ENCODE measurements around the gene RIGI.

Gene RIGI

GRCh38 chr9:32486839-32487562 is 39.0 kb downstream of the RIGI start:
- Histone ChIP-seq H3K9me3 (ENCODE audit: control insufficient read depth, insufficient read depth, low read length) (no peaks in the 10 kb centered on the region), H4K20me1 (ENCODE audit: control insufficient read depth, insufficient read depth, low read depth, low read length) (no peaks in the 10 kb centered on the region), H3K9me2 (replicated peaks; ENCODE audit: control insufficient read depth, low read length) (no peaks in the 10 kb centered on the region), H3K27me3 (ENCODE audit: control insufficient read depth, low read length) (no peaks in the 10 kb centered on the region), H3K27ac (ENCODE audit: low read depth, low read length) (no peak overlapping the region), H3K4me1 (ENCODE audit: control insufficient read depth, low read length) (no peaks in the 10 kb centered on the region), H3F3A (ENCODE audit: control insufficient read depth, insufficient read depth) (no peaks in the 10 kb centered on the region), H3K36me3 (ENCODE audit: control insufficient read depth, low read length) (no peaks in the 10 kb centered on the region), H3K4me3 (ENCODE audit: low read length) (no peak overlapping the region), H3K4me2 (ENCODE audit: low read length) (no peak overlapping the region), H3K79me2 (ENCODE audit: control insufficient read depth, low read length) (no peaks in the 10 kb centered on the region)
- TF ChIP-seq EZH2phosphoT487 (IDR thresholded peaks at IDR 0.05; ENCODE audit: borderline replicate concordance, low read length) (no peak), CTCF (IDR thresholded peaks at IDR 0.05; ENCODE audit: low read depth, low read length, poor library complexity, severe bottlenecking) (no peak)

GRCh38 chr9:32483343-32483742 is 42.7 kb downstream of the RIGI start:
- H3K79me2 ChIP-seq (ENCODE audit: control insufficient read depth, low read length): no peaks in the 10 kb centered on the region
- no peaks in the 10 kb centered on the region for H3F3A ChIP-seq (ENCODE audit: control insufficient read depth, insufficient read depth)
- no peak overlapping the region for H3K4me2 ChIP-seq (ENCODE audit: low read length)

More at GRCh38 chr9:32483343-32483742, 42.7 kb downstream of the RIGI start:
- H3K4me1 ChIP-seq (ENCODE audit: control insufficient read depth, low read length): no peaks in the 10 kb centered on the region
- no peak for TF ChIP-seq CTCF (IDR thresholded peaks at IDR 0.05; ENCODE audit: low read depth, low read length, poor library complexity, severe bottlenecking)
- no peak for TF ChIP-seq EZH2phosphoT487 (IDR thresholded peaks at IDR 0.05; ENCODE audit: borderline replicate concordance, low read length)
- no peak overlapping the region for H3K4me3 ChIP-seq (ENCODE audit: low read length)
- H3K27ac ChIP-seq (ENCODE audit: low read depth, low read length): no peak overlapping the region
- no peaks in the 10 kb centered on the region for H3K36me3 ChIP-seq (ENCODE audit: control insufficient read depth, low read length)
- H4K20me1 ChIP-seq (ENCODE audit: control insufficient read depth, insufficient read depth, low read depth, low read length): no peaks in the 10 kb centered on the region
- no peaks in the 10 kb centered on the region for H3K27me3 ChIP-seq (ENCODE audit: control insufficient read depth, low read length)
- H3K9me3 ChIP-seq (ENCODE audit: control insufficient read depth, insufficient read depth, low read length): no peaks in the 10 kb centered on the region
- no peaks in the 10 kb centered on the region for H3K9me2 ChIP-seq (replicated peaks; ENCODE audit: control insufficient read depth, low read length)
